Bronchial epithelial cell (primary cell): Measurements from ENCODE around the gene CBX8. TPM values are rescaled to one million over a fixed set of nuclear protein-coding genes. Genes with fewer than 3 reads are reported as not detected.

Experiments
- DNase-seq: peaks from one replicate; pipeline ENCODE4 v3.0.0-alpha.2; 2010; ENCODE audit warnings: low read depth
- FAIRE-seq: peaks from 2 replicates; lab custom pipeline; 2011; peaks lifted over from hg19 to GRCh38; lab: Jason Lieb, UNC
- H3K27me3 ChIP-seq: 2 replicates; pipeline ENCODE4 v1.5.1; 2011; ENCODE audit warnings: low read length; ENCODE audit not compliant: control insufficient read depth, insufficient read depth
- H3K36me3 ChIP-seq: 2 replicates; pipeline ENCODE4 v1.5.1; 2011; ENCODE audit warnings: low read length; ENCODE audit not compliant: control insufficient read depth, insufficient read depth
- H3K4me3 ChIP-seq: 2 replicates; pipeline ENCODE4 v1.5.1; 2011; ENCODE audit warnings: mild to moderate bottlenecking, low read depth, low read length, control low read depth
- CTCF ChIP-seq: IDR thresholded peaks from 2 replicates; pipeline ENCODE4 v1.5.1; 2011; ENCODE audit warnings: mild to moderate bottlenecking, moderate library complexity, low read length, control low read depth, inconsistent platforms; ENCODE audit not compliant: insufficient read depth, severe bottlenecking
- total RNA-seq: library from RNA; depleted of rRNA; stranded (reverse); fragments of >200 nt; gene quantifications from 2 replicates; pipeline ENCODE4 v1.2.1, GENCODE V29; 2014

CBX8 gene
- total RNA-seq, 1 donor from 2014 or later = 2.6 TPM

DNA sequence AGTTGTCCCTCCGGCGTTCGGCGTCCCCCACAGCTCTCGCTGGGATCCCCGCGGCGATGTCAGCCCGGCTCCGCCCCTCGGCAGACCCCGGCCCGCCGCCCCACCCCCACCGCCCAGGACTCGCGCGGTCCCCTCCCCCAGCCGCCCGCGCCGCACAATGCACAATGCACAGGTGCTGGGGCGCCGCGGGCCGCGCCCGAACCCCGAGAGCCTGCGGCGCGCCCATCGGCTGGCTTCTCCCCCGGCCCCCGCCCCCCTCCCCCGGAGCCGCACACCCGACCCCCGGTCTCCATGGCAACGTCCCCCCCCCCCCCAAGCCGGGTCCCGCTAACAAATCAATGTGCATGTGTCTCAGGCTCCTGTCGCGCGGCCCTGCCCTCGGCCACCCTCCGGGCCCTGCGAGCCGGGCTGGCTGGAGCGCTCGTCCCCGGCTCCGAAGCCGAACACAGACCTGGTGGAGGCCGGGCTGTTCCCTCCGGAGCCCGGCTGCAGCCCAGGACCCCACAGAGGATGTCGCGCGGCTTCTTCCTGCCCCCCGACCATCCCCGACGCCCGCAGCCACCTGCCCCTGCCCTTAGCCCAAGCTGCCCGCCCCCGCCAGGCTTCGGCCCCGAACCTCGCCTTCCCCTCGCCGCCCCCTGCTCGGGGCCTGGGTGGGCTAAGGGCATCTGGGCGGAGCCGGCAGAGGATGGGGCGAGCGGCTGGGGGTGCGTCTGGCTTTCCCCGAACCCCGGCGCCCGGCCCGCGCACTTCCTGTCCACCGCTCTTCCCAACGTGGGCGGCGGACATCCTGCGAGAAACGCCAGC lies 818 bp upstream of the CBX8 start:
- Histone ChIP-seq H3K27me3 (peaks cover 39% of the 10 kb centered on the region), H3K4me3 (peak overlapping the region; percentile 84), H3K36me3 (peaks cover 6% of the 10 kb centered on the region)
- DNase-seq (no peak), FAIRE-seq (no peak)
- no peak for TF ChIP-seq CTCF

DNA sequence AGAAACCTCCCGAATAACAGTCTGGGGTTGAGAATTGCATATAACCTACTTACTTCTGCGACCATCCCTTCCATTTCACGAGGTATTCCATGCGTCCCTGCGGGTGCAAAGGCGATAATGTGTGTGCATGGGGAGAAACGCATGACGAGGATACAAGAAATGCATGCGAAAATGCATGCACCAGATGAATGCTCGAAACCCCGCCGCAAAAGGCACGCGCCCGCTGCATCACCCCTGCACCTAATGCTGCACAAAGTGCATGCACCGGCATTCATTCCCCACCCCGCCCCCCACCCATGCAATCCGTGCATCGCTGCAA lies 474 bp downstream of the CBX8 start:
- DNase-seq = no peak
- H3K27me3 ChIP-seq = peaks cover 37% of the 10 kb centered on the region
- H3K36me3 ChIP-seq = peaks cover 6% of the 10 kb centered on the region
- TF ChIP-seq CTCF = no peak
- FAIRE-seq = no peak
- H3K4me3 ChIP-seq = peak overlapping the region; percentile 84

GRCh38 chr17:79795795-79796443 lies 958 bp downstream of the CBX8 start:
- TF ChIP-seq CTCF = no peak

GRCh38 chr17:79794659-79795511 lies 2.0 kb downstream of the CBX8 start:
- FAIRE-seq = no peak
- peaks cover 43% of the 10 kb centered on the region for H3K27me3 ChIP-seq

More at GRCh38 chr17:79795795-79796443, 958 bp downstream of the CBX8 start:
- no peak for FAIRE-seq
- DNase-seq = no peak
- Histone ChIP-seq H3K27me3 (peaks cover 40% of the 10 kb centered on the region), H3K4me3 (peak overlapping the region; percentile 84), H3K36me3 (peaks cover 6% of the 10 kb centered on the region)

DNA sequence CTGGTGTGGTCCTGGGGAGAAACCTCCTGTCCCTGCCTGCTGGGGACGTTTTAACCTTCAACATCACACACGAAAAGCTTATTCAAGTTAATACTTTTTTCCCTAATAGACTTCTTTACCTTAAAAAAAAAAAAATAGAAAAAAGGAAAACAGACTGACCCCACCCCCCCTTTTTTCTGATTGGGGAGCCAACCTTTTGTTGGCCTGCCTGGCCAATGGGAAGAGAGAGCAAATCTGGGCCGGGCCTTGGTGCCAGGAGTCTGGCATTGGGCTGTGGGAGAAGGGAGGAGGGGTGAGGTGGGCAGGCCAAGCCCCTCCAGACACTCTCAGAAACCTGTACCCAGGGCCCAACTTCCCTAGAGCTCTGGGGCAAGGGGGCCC lies 3.0 kb downstream of the CBX8 start:
- peaks cover 6% of the 10 kb centered on the region for H3K36me3 ChIP-seq
- TF ChIP-seq CTCF = no peak
- DNase-seq (no peak), FAIRE-seq (no peak)
- no peak overlapping the region for H3K4me3 ChIP-seq
- H3K27me3 ChIP-seq = peaks cover 41% of the 10 kb centered on the region

More at GRCh38 chr17:79794659-79795511, 2.0 kb downstream of the CBX8 start:
- Histone ChIP-seq H3K4me3 (no peak overlapping the region), H3K36me3 (peaks cover 6% of the 10 kb centered on the region)
- no peak for DNase-seq
- TF ChIP-seq CTCF = no peak
